T-helper 17 cell (primary cell): ENCODE data around the gene LDLRAD1. TPM values are rescaled to one million over a fixed set of nuclear protein-coding genes. Genes with fewer than 3 reads are reported as not detected.
"Not testable (repeated sequence)": the region's sequence is repeated elsewhere in the genome, so short reads cannot be mapped to it uniquely, and the experiment has no call there.

ENCODE experiments used
- ATAC-seq: fragments of 150-1000 bp; cut with Tn5 transposase; 2 replicates; pipeline ENCODE4 v1.10.0; 2021; ENCODE audit warnings: mild to moderate bottlenecking, moderate library complexity
- DNase-seq, 3 donors: peaks; one replicate each; pipeline versions ENCODE4 v3.0.0 to v3.0.0-alpha.2; 2020 to 2021
- H3K9me3 ChIP-seq: one replicate; pipeline ENCODE4 v1.7.0; 2013; ENCODE audit warnings: low read length, mild to moderate bottlenecking; ENCODE audit not compliant: control insufficient read depth, poor library complexity, severe bottlenecking
- H3K27ac Mint-ChIP-seq: one replicate; pipeline ENCODE4 v1.8.0; 2022; ENCODE audit warnings: mild to moderate bottlenecking, moderate library complexity, mixed read lengths
- H3K27me3 Mint-ChIP-seq: one replicate; pipeline ENCODE4 v1.8.0; 2022; ENCODE audit warnings: mixed read lengths
- H3K36me3 Mint-ChIP-seq: one replicate; pipeline ENCODE4 v1.8.0; 2022; ENCODE audit warnings: low read depth, mixed read lengths
- H3K4me1 Mint-ChIP-seq: one replicate; pipeline ENCODE4 v1.8.0; 2022; ENCODE audit warnings: mild to moderate bottlenecking, mixed read lengths
- H3K4me3 Mint-ChIP-seq: one replicate; pipeline ENCODE4 v1.8.0; 2022; ENCODE audit warnings: mild to moderate bottlenecking, moderate library complexity, mixed read lengths
- total RNA-seq, 4 donors: library from RNA in 2 of 4; stranded (reverse) in 2 of 4; gene quantifications; one replicate each; pipeline ENCODE4 v1.2.3 and lab custom pipeline; 2022 to 2026

LDLRAD1 gene, protein sequence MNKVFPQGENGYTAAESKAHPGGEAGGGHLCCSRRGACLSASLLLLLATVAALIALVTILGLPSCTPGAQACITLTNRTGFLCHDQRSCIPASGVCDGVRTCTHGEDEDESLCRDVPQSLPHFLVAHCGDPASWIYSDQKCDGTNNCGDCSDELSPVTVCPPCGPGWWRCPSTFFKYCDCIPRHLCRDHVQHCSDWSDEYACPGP
- total RNA-seq (not detected), total RNA-seq (lab: John Stamatoyannopoulos, UW) (0 reads per million in 2 donors)

DNA sequence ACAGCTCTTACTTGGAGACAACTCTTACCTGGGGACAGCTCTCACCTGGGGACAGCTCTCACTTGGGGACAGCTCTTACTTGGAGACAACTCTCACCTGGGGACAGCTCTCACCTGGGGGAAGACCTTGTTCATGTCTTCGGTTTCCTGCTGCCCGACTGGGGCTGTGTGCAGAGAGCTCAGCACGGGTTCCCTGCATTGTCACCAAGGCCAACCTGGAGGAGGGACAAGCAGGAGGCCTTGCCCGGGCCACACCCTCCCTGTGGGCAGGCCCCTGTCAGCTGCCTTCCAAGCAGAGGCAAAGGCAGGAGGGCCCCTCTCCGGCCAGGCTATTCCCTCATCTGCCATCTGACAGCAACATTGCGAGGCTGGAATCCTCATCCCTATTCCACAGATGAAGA is at the start of gene LDLRAD1:
Gene LDLRAD1, minus strand, starts transcription at position 208 of the 400 bp plus-strand sequence. Its CDS starts 74 bp downstream, at position 134.
- peaks cover 13% of the 10 kb centered on the region for H3K27me3 Mint-ChIP-seq
- no peaks in the 10 kb centered on the region for H3K4me1 Mint-ChIP-seq
- H3K27ac Mint-ChIP-seq = peak within 1 kb of the TSS; percentile 61
- DNase-seq (no peak), ATAC-seq (no peak)
- no peak within 1 kb of the TSS for H3K4me3 Mint-ChIP-seq
- H3K36me3 Mint-ChIP-seq = no peaks in the 10 kb centered on the region
- H3K9me3 ChIP-seq = no peaks in the 10 kb centered on the region

DNA sequence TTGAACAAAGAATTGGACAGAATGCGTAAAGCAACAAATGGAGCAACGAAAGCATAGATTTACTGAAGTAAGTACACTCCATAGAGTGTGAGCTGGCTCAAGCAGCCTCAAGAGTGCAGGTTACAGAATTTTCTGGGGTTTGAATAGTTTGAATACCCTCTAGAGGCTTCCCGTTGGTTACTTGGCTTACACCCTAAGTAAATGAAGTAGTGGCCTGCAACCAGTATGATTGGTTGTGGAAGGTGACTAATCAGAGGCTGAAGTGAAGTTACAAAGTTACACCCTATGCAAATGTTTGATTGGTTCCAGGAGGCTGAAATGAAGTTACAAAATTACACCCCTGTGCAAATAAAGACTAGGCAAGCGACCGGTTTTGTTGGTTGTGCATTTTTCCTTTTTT is 46.3 kb upstream of the LDLRAD1 start:
- Mint-ChIP-seq H3K36me3 (peaks cover 8% of the 10 kb centered on the region), H3K27ac (no peak overlapping the region), H3K4me1 (peaks cover 15% of the 10 kb centered on the region), H3K4me3 (no peak overlapping the region), H3K27me3 (no peaks in the 10 kb centered on the region)
- no peaks in the 10 kb centered on the region for H3K9me3 ChIP-seq
- DNase-seq = no peak
- no peak for ATAC-seq

DNA sequence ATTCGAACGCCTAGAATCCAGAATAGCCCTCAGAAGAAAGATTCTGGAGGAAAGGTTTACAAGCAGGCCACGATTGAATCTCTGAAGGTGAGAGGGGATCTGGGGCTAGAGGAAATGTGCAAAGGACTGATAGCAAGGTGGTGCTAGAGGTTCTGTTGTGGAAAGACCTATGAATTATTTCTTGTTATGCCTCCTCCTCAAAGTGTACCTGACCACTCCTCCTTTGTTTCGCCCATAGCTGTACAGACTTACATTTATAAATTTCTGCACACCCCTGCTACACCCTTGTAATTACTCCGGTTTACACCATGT is 36.4 kb upstream of the LDLRAD1 start:
- no peak for DNase-seq
- ATAC-seq = no peak

DNA sequence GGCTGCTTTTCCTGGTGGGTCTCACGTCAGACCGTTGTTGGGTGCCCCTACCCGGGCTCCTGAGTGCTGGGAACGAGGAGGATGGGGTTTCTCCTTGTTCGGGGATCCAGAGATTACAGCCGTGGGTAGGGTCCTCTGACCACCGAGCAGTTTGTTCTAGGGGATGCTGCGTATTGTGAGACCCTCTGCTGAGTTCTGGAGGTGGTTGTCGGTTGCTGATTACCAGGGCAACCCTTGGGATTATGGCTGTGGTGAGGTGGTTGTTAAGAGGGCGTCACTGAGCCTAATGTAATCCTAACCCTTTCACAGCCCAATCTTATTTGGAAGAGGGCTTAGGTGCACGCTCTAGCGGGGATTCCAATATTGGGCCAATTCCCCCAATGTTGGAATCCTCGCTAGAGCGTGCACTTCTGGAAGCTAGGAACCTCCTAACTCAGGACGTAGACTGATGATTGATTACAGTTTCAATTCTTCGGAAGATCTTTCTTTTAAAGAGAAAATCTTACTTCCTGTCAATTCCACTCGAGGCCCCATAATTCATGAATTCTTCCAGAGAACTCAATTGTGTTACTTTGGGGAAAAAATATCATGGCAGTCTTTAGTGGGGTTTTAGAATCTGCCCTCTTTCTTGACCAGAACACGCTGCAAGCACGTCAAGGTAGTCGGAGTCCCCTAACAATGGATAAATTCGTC is 35.9 kb upstream of the LDLRAD1 start:
- DNase-seq (no peak), ATAC-seq (no peak)
- Mint-ChIP-seq H3K36me3 (peaks cover 12% of the 10 kb centered on the region), H3K4me3 (no peak overlapping the region), H3K27ac (no peak overlapping the region), H3K27me3 (no peaks in the 10 kb centered on the region), H3K4me1 (peaks cover 29% of the 10 kb centered on the region)
- no peaks in the 10 kb centered on the region for H3K9me3 ChIP-seq

More for the DNA sequence above, 36.4 kb upstream of the LDLRAD1 start:
- Mint-ChIP-seq H3K4me1 (peaks cover 28% of the 10 kb centered on the region), H3K27ac (no peak overlapping the region), H3K36me3 (peaks cover 12% of the 10 kb centered on the region), H3K27me3 (no peaks in the 10 kb centered on the region), H3K4me3 (no peak overlapping the region)
- H3K9me3 ChIP-seq = no peaks in the 10 kb centered on the region

DNA sequence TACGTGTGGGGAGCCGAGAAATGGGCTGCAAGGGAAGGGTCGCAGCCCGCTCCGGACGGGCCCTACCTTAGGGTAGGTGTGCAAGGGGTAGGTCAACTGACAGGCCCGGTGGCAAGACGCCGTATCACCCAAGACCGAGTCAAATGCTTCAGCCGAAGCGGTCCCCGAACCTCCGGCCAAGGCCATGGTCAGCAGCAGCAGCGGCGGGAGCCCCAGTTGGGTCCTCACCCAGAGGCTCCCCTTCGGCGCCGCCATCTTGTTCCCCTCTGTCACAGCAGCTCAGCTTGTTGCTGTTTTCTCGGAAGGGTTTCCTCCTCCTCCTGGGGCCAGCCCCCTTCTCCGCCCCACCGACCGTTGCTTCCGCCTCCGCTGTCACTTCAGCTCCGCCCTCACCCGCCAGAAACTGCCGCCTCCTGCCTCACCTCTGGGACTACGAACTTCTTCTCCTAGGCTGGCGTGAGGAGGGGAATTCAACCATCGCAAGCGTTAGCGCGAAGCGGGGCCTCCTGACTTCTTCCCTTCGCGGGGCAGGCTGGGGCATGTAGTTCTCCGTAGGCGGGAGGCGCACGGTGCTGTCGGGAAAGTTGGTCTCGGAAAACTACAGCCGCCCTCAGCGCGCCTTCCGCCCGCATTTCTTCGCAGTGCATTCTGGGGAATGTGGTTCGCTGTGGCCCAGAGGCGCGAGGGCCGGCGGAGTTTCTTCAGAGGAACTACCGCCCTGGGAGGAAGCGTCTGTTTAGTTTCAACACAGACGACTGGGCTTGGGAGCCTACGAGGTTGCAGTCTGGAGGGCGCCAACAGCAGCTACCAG is 35.2 kb upstream of the LDLRAD1 start, which contains the start of the genes TCEANC2 and TMEM59:
Gene TCEANC2, plus strand, starts transcription at position 675 of the 811 bp plus-strand sequence. CDS start 815 bp downstream, outside the sequence.
Gene TMEM59, minus strand, starts transcription at position 271 of the 811 bp plus-strand sequence. Its CDS starts 16 bp downstream, at position 255.
- Mint-ChIP-seq H3K27ac (no peak within 1 kb of the TSS), H3K4me3 (no peak within 1 kb of the TSS)

DNA sequence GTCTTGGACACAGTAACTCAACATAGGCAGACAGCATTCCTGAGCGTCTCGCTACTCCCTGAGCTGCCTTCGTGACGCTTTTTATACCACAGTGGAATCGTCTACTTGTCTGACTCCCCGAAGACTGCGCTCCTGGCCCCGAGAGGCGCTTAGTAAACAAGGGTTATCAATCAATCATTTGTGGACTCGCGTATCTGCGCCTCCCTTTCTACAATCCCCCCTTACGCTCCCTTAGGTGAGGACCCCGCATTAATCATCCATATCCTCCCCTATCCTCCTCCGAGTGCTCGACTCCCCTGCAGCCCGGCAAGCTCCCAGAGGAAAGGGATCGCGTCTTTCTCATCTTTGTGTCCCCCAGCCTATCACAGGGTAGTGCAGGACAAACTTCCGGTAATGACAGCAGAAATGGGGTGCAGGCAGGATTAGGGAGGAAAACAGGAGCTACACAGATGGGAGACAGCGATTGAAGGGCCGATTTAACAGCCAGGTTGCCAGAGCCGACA is 34.5 kb upstream of the LDLRAD1 start:
- Mint-ChIP-seq H3K4me1 (peaks cover 25% of the 10 kb centered on the region), H3K36me3 (peaks cover 6% of the 10 kb centered on the region), H3K27ac (no peak overlapping the region), H3K27me3 (no peaks in the 10 kb centered on the region), H3K4me3 (no peak overlapping the region)
- ATAC-seq (peak; percentile 11), DNase-seq (peak; percentile 6 to 29 (median 15))
- H3K9me3 ChIP-seq = no peaks in the 10 kb centered on the region

More for the DNA sequence above, 35.2 kb upstream of the LDLRAD1 start, which contains the start of the genes TCEANC2 and TMEM59:
- Mint-ChIP-seq H3K36me3 (peaks cover 11% of the 10 kb centered on the region), H3K4me1 (peaks cover 25% of the 10 kb centered on the region), H3K27me3 (no peaks in the 10 kb centered on the region)
- DNase-seq = peak; percentile 89 to 96 (median 93)
- peak; percentile 92 for ATAC-seq
- no peaks in the 10 kb centered on the region for H3K9me3 ChIP-seq

DNA sequence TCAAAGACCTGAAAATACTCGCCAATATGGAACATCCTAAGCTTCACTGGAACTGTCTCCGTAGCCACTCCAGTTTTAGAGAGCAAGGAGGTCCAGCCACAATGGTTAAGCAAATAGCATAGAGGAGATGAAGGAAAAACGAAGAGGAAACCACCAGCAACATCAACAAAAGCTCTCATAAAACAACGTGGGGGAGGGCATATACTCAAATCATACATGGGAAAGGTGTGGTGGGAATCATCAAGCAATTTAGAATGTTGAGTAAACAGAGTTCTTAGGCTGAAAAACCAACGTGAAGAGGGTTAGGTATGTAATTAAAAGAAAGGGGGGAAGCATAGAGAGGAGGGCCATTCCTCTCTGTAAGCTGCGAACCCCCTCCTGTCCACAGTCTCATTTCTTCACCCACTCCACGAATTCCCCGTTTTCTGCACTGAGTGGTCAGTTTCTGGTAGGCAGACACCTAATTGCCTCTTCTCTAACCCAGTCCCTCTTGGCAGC is 34.0 kb upstream of the LDLRAD1 start:
- DNase-seq (no peak), ATAC-seq (no peak)
- H3K4me1 Mint-ChIP-seq = peaks cover 26% of the 10 kb centered on the region
- peaks cover 4% of the 10 kb centered on the region for H3K36me3 Mint-ChIP-seq
- no peak overlapping the region for H3K27ac Mint-ChIP-seq
- H3K4me3 Mint-ChIP-seq = no peak overlapping the region
- H3K27me3 Mint-ChIP-seq = no peaks in the 10 kb centered on the region
- H3K9me3 ChIP-seq = no peaks in the 10 kb centered on the region

DNA sequence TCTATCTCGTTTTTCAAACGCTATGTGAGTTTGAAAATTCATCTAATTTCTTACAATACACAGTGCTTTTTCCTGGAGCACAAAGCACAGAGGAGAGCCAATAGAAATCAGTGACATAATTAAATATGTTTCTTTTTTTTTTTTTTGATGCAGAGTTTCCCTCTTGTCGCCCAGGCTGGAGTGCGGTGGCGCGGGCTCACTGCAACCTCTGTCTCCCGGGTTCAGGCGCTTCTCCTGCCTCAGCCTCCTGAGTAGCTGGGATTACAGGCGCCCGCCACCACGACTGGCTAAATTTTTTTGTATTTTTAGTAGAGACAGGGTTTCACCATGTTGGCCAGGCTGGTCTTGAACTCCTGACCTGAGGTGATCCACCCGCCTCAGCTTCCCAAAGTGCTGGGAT is 32.4 kb upstream of the LDLRAD1 start:
- not testable (repeated sequence) for ATAC-seq, H3K27me3 Mint-ChIP-seq, H3K9me3 ChIP-seq, H3K27ac Mint-ChIP-seq, H3K4me3 Mint-ChIP-seq, H3K36me3 Mint-ChIP-seq, DNase-seq
- peaks cover 20% of the 10 kb centered on the region for H3K4me1 Mint-ChIP-seq

DNA sequence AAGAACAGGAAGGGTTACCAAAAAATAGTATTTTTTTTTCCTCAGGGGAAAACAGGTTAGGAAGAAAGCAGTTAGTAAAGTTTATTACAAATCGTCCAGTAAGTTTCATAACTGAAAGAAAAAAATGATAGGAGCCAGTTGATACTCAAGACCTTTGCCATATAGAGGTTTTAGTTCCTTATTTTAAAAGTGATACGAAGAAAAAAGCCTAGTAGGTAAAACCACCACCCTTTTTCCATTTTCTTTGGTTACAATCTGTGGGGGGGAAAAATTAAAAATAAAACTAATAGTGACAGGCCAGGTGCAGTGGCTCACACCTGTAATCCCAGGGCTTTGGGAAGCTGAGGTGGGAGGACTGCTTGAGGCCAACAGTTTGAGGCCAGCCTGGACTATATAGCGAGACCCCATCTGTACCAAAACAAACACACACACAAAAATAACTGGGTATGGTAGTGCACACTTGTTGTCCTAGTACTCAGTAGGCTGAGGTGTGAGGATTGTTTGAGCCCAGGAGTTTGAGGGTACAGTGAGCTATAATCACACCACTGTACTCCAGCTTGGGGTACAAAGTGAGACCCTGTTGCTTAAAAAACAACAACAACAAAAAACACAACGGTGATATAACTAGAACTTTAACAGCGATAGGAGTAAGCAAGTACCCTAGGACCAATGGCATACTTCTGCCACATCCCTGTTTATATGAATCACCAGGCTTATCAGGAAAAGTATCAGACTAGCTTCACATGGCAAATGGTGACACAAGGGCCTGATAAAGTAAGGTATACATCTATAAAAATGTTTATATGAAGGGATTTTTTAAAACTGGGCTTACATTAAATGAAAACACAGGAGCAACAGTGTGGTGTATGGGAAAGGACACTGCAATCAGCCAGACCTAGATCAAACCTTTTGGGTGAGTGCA is 29.7 kb upstream of the LDLRAD1 start:
- peaks cover 3% of the 10 kb centered on the region for H3K36me3 Mint-ChIP-seq
- H3K4me1 Mint-ChIP-seq = peaks cover 19% of the 10 kb centered on the region
- peak overlapping the region; percentile 73 for H3K27ac Mint-ChIP-seq
- H3K9me3 ChIP-seq = no peaks in the 10 kb centered on the region
- H3K27me3 Mint-ChIP-seq = no peaks in the 10 kb centered on the region
- no peak overlapping the region for H3K4me3 Mint-ChIP-seq
- ATAC-seq (no peak), DNase-seq (no peak)

DNA sequence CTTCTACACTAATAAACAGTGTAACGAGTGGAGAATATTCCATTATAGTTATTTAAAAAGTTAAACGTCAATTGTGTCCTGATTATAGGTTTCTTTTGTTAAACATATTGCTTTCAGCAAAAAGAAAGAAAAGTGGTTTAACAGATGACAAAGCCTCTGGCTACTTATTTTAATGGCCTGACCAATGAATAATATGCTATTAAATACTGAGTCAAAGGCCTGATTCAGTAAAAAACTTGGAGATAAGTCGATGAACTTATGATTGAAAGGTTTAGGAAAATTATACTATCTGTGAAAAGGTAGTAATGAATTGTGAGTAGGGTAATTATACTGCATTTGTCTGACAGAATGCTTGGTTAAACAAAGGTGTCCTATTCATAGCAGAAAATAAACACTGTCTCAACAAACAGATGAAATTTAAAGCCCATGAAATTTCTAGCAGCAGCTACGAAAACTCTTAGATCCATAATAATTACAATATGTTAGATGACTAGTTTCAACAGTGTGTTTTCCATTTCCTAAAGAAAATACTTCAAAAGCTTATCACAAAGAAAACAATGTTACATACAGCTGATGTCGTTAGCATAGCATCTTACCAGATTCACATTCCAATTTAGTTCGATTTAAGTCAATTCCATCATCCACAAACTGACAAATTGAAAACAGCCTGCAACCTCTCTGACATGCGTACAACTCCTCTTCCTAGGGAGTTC is 28.8 kb upstream of the LDLRAD1 start:
- H3K9me3 ChIP-seq = no peaks in the 10 kb centered on the region
- ATAC-seq = no peak
- Mint-ChIP-seq H3K4me1 (peaks cover 19% of the 10 kb centered on the region), H3K27me3 (no peaks in the 10 kb centered on the region), H3K4me3 (no peak overlapping the region), H3K27ac (peak overlapping the region; percentile 73), H3K36me3 (peaks cover 3% of the 10 kb centered on the region)
- no peak for DNase-seq

DNA sequence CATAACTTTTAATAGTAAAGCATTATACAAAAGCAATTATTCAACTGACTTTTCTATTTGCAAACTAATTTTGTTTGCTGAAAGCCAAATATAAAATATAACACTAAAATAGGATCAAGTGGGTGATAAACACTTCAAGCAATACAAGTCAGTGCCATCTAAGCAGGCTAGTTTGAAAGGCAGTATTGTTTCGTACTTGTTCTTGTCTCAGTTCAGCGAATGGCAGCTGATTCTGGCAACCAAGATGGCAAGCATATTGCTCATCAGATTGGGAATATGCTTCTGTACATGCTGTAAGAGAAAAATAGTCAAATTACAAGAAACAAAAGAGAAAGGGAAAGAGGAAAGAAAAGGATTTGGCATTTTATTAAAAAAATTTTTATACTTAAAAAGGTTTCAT is 27.5 kb upstream of the LDLRAD1 start:
- Mint-ChIP-seq H3K4me3 (no peak overlapping the region), H3K27ac (no peak overlapping the region), H3K27me3 (no peaks in the 10 kb centered on the region), H3K4me1 (peaks cover 19% of the 10 kb centered on the region), H3K36me3 (peaks cover 3% of the 10 kb centered on the region)
- ATAC-seq (no peak), DNase-seq (no peak)
- no peaks in the 10 kb centered on the region for H3K9me3 ChIP-seq

DNA sequence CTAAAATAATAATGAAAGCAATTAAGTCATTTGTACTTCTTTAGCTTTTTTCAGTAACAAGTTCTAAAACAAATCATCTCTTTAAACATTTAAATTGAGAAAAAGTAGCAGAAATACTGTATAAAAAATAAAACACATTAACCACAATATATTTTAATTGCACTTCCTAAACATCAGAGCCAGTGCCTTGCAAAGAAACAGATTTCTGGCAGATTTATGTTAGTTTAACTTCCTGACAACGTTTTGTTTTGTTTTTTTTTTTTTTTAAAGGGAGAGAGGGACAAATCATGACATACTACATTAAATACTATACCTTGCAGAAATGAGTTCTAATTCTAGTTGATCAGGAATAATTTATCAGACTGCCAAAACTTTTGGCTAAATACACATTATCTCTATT is 23.8 kb upstream of the LDLRAD1 start:
- H3K9me3 ChIP-seq = no peaks in the 10 kb centered on the region
- Mint-ChIP-seq H3K27ac (peak overlapping the region; percentile 27), H3K36me3 (peaks cover 13% of the 10 kb centered on the region), H3K4me1 (peaks cover 12% of the 10 kb centered on the region), H3K27me3 (no peaks in the 10 kb centered on the region), H3K4me3 (no peak overlapping the region)
- ATAC-seq = no peak
- no peak for DNase-seq
